ENCODE data around the gene GNAI2. TPM values are rescaled to one million over a fixed set of nuclear protein-coding genes. Genes with fewer than 3 reads are reported as not detected.
"Not testable (repeated sequence)": the region's sequence is repeated elsewhere in the genome, so short reads cannot be mapped to it uniquely, and the experiment has no call there.

GNAI2 gene
- polyA plus RNA-seq, 1 of the 3 experiments (the other 2 are of a cell fraction), result 649 TPM

DNA sequence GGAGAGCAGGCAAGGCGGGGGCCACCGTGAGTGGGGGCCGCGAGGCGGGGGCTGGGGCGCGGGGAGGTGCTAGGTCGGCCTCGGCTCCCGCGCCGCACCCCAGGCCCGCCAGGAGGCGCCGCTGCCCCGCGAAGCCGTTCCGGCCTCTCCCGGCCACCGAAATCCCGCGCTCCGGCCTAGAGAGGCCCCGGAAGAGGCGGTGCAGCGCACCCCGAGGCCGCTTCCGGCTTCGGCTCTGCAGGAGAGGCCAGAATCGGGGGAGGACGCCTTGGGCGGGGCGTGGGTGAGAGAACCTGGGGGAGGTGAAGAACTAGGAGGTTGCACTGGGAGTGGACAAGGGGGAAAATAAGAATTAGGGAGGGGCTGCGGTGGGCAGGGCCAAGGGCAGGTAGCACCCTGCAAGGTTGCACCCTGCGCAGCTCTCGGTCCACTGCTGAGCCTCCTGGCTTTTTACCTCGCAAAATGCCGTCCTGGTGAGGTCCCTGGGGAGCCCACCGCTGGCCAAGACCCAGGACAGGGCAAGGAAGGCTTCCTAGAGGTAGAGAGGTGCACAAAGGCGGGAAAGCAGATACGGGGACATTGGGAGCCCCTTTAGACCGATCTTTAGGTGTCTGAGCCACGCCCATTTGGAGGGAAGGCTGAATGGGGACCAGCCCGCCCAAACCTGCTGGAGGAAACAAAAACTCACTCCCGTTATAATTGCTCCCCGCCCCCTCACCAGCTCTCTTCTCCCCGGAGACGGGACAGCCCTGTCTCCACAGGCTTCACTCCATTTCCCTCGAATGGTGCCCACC is 8.4 kb upstream of the GNAI2 start (continued):
- TF ChIP-seq, protein P1, sequence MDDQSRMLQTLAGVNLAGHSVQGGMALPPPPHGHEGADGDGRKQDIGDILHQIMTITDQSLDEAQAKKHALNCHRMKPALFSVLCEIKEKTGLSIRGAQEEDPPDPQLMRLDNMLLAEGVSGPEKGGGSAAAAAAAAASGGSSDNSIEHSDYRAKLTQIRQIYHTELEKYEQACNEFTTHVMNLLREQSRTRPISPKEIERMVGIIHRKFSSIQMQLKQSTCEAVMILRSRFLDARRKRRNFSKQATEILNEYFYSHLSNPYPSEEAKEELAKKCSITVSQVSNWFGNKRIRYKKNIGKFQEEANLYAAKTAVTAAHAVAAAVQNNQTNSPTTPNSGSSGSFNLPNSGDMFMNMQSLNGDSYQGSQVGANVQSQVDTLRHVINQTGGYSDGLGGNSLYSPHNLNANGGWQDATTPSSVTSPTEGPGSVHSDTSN (IDR thresholded peaks at IDR 0.05), result no peak
- TF ChIP-seq NRF1 (IDR thresholded peaks at IDR 0.05; ENCODE audit: low read depth, low read length) (no peak), JUND (IDR thresholded peaks at IDR 0.05) (no peak), RCOR1 (IDR thresholded peaks at IDR 0.05; ENCODE audit: low read length) (no peak), MXI1 (IDR thresholded peaks at IDR 0.05; ENCODE audit: low read depth, low read length) (peak; percentile 63; the same call in 1 of the 2 replicates), ZBTB33 (IDR thresholded peaks at IDR 0.05; ENCODE audit: borderline replicate concordance, low read depth) (0 out of 2 replicates have a peak, but pooled peaks have one; percentile 21), POLR2AphosphoS5 (IDR thresholded peaks at IDR 0.05; ENCODE audit: low read depth, low read length) (peak; percentile 90)
- TF ChIP-seq, protein P2, sequence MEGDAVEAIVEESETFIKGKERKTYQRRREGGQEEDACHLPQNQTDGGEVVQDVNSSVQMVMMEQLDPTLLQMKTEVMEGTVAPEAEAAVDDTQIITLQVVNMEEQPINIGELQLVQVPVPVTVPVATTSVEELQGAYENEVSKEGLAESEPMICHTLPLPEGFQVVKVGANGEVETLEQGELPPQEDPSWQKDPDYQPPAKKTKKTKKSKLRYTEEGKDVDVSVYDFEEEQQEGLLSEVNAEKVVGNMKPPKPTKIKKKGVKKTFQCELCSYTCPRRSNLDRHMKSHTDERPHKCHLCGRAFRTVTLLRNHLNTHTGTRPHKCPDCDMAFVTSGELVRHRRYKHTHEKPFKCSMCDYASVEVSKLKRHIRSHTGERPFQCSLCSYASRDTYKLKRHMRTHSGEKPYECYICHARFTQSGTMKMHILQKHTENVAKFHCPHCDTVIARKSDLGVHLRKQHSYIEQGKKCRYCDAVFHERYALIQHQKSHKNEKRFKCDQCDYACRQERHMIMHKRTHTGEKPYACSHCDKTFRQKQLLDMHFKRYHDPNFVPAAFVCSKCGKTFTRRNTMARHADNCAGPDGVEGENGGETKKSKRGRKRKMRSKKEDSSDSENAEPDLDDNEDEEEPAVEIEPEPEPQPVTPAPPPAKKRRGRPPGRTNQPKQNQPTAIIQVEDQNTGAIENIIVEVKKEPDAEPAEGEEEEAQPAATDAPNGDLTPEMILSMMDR (IDR thresholded peaks at IDR 0.05), result peak; percentile 69

GRCh38 chr3:50228184-50228763 is 7.7 kb upstream of the GNAI2 start:
- DNase-seq; H3K36me3 ChIP-seq (replicated peaks in 1 of 2; ENCODE audit: control insufficient read depth in 1 of 2, insufficient read depth in 2 of 2, low read length in 1 of 2); H3K9me2 ChIP-seq; H4K20me1 ChIP-seq (ENCODE audit: insufficient read depth); H3K27me3 ChIP-seq (ENCODE audit: insufficient read depth); H3K9me3 ChIP-seq; H3K4me1 ChIP-seq (ENCODE audit: control insufficient read depth in 1 of 2, insufficient read depth in 2 of 2, low read depth in 1 of 2, low read length in 1 of 2); POLR2A ChIA-PET; H3F3A ChIP-seq (replicated peaks; ENCODE audit: insufficient read depth); H3K79me2 ChIP-seq (ENCODE audit: insufficient read depth): not testable (repeated sequence)
- peak overlapping the region; percentile 73 to 77 for H3K4me3 ChIP-seq (ENCODE audit: low read depth in 2 of 2, low read length in 1 of 2)
- H2AFZ ChIP-seq (ENCODE audit: low read depth), result peak overlapping the region; percentile 65
- peak overlapping the region; percentile 90 for H3K4me2 ChIP-seq
- peak overlapping the region; percentile 16 to 84; a peak in 1 of 4 replicates for H3K27ac ChIP-seq (ENCODE audit: low read depth in 2 of 2, low read length in 1 of 2)
- CTCF ChIA-PET, result interaction anchor here (0.9 to 61.6 kb wide), 12 partner anchors 9 to 107 kb away, joined by 3 to 1375 read pairs (median 34); partner anchors contain the start of genes GNAI2, GNAT1, IFRD2 and LSMEM2
- peak overlapping the region; percentile 61 for H3K9ac ChIP-seq
- 67% methylated on average over 15 of the region's 15 CpGs for WGBS (ENCODE audit: low lambda C conversion rate)
